Panc1 (cell line): ENCODE data around the gene ABCD4. TPM values are rescaled to one million over a fixed set of nuclear protein-coding genes. Genes with fewer than 3 reads are reported as not detected.

Experiments used
- ATAC-seq: fragments of 200-7000 bp; cut with Tn5 transposase; 2 replicates; pipeline ENCODE4 v1.9.1; 2020; ENCODE audit warnings: mild to moderate bottlenecking, moderate library complexity
- BruUV-seq: library from RNA; stranded (reverse); fragments of 400-500 nt; replicated peaks from 2 replicates; lab custom pipeline; 2021; lab: Mats Ljungman, UMichigan
- CTCF ChIA-PET: fragments of 300-600 bp; sonication (Branson Sonifier 250); formaldehyde crosslinking; loops from one replicate; lab custom pipeline; 2022; ENCODE audit warnings: antibody characterized with exemption; lab: Charles Lee
- POLR2A ChIA-PET: fragments of 300-600 bp; sonication (Branson Sonifier 250); formaldehyde crosslinking; loops from one replicate; lab custom pipeline; 2022; ENCODE audit warnings: antibody characterized with exemption; lab: Charles Lee
- DNase-seq: peaks from one replicate; pipeline ENCODE4 v3.0.0-alpha.2; 2010; ENCODE audit warnings: low read depth, low spot score
- H3K27ac ChIP-seq: 2 replicates; pipeline ENCODE4 v1.5.1; 2011; ENCODE audit warnings: mild to moderate bottlenecking, low read length, inconsistent platforms
- H3K27me3 ChIP-seq: fragments of 200-500 bp; sonication (Bioruptor generic); 2 replicates; pipeline ENCODE4 v1.6.0; 2014; ENCODE audit warnings: low read length, inconsistent platforms; ENCODE audit not compliant: control insufficient read depth, insufficient read depth
- H3K36me3 ChIP-seq: fragments of 200-500 bp; sonication (Bioruptor generic); 2 replicates; pipeline ENCODE4 v1.5.1; 2014; ENCODE audit warnings: inconsistent platforms, mild to moderate bottlenecking, low read length, moderate library complexity; ENCODE audit not compliant: control insufficient read depth, insufficient read depth
- H3K4me1 ChIP-seq: 2 replicates; pipeline ENCODE4 v1.5.1; 2011; ENCODE audit warnings: inconsistent platforms, mild to moderate bottlenecking, low read length, moderate library complexity; ENCODE audit not compliant: control insufficient read depth, insufficient read depth
- H3K4me3 ChIP-seq, 2 experiments: 2 replicates each; pipeline ENCODE4 v1.5.1; 2011 to 2012; ENCODE audit warnings: low read depth in 2 of 2, low read length in 2 of 2, mild to moderate bottlenecking in 2 of 2, inconsistent platforms in 1 of 2, moderate library complexity in 1 of 2
- H3K9me3 ChIP-seq: fragments of 200-500 bp; sonication (Bioruptor generic); 2 replicates; pipeline ENCODE4 v1.5.1; 2014; ENCODE audit warnings: low read depth, mild to moderate bottlenecking, inconsistent platforms, low read length, moderate library complexity; ENCODE audit not compliant: control insufficient read depth, insufficient read depth
- POLR2AphosphoS5 ChIP-seq: IDR thresholded peaks from 2 replicates; pipeline ENCODE4 v1.6.1; 2012; ENCODE audit warnings: mild to moderate bottlenecking, low read depth, low read length, moderate library complexity
- SIN3A ChIP-seq: IDR thresholded peaks from 2 replicates; pipeline ENCODE4 v1.6.1; 2012; ENCODE audit warnings: low read depth, mild to moderate bottlenecking, low read length, moderate library complexity, borderline replicate concordance; ENCODE audit not compliant: insufficient read depth
- TCF7L2 ChIP-seq: IDR thresholded peaks from 2 replicates; pipeline ENCODE4 v1.6.1; 2011; ENCODE audit warnings: mild to moderate bottlenecking, low read depth, low read length, inconsistent platforms
- in situ Hi-C: cut with HindIII; loops from 2 replicates; pipeline ENCODE4 v1.10.0; 2016; ENCODE audit warnings: low sequenced_read_pairs, low pct_unique_long_range_greater_than_20kb
- intact Hi-C: fragments of 100-400 bp; cut with micrococcal nuclease; formaldehyde crosslinking; loops from one replicate; pipeline ENCODE4 v1.10.0; 2022; ENCODE audit not compliant: unreplicated experiment
- total RNA-seq: library from RNA; stranded (reverse); gene quantifications from one replicate; pipeline ENCODE4 v1.2.1, GENCODE V29; 2021; ENCODE audit not compliant: unreplicated experiment
- TF ChIP-seq, protein P1 (sequence below), 2 experiments: IDR thresholded peaks; 2 replicates each; pipeline ENCODE4 v1.6.1; 2011 to 2012; ENCODE audit warnings: low read depth in 2 of 2, control low read depth in 1 of 2, low read length in 1 of 2, mild to moderate bottlenecking in 1 of 2, moderate library complexity in 1 of 2; ENCODE audit not compliant: insufficient read depth in 1 of 2
- TF ChIP-seq, protein P2 (sequence below): fragments of 450-650 bp; IDR thresholded peaks from 2 replicates; pipeline ENCODE4 v1.5.1; 2017; ENCODE audit warnings: mild to moderate bottlenecking

ABCD4 gene
- total RNA-seq, 1 experiment from 2014 or later = 24.4 TPM

DNA sequence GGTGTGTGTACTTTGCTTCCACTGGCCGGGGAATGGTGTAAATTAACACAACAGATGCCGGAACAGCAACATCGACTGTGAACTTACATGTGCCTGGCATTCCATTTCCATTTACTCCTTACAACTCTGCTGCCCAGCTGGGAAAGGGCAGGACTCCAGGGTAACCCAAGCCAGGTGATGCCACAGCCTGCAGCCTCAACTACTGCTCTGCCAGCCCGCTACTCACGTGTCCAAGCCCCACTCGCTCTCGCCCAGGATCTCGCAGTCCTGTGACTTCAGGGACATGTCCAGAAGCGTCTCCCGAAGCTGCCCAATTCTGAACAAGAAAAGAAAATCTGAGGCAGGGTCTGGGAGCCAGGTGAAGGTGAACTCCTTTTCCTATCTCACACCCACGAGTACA, 10.7 kb downstream of the ABCD4 start:
- in situ Hi-C loops (no loop called here), intact Hi-C loops (no loop called here)
- Histone ChIP-seq H3K27ac (no peak overlapping the region), H3K9me3 (no peaks in the 10 kb centered on the region), H3K4me3 (no peak overlapping the region), H3K27me3 (no peaks in the 10 kb centered on the region), H3K4me1 (no peaks in the 10 kb centered on the region), H3K36me3 (no peaks in the 10 kb centered on the region)
- ChIA-PET POLR2A (no interaction called here), CTCF (no interaction called here)
- TF ChIP-seq POLR2AphosphoS5 = no peak
- TF ChIP-seq, protein P1, sequence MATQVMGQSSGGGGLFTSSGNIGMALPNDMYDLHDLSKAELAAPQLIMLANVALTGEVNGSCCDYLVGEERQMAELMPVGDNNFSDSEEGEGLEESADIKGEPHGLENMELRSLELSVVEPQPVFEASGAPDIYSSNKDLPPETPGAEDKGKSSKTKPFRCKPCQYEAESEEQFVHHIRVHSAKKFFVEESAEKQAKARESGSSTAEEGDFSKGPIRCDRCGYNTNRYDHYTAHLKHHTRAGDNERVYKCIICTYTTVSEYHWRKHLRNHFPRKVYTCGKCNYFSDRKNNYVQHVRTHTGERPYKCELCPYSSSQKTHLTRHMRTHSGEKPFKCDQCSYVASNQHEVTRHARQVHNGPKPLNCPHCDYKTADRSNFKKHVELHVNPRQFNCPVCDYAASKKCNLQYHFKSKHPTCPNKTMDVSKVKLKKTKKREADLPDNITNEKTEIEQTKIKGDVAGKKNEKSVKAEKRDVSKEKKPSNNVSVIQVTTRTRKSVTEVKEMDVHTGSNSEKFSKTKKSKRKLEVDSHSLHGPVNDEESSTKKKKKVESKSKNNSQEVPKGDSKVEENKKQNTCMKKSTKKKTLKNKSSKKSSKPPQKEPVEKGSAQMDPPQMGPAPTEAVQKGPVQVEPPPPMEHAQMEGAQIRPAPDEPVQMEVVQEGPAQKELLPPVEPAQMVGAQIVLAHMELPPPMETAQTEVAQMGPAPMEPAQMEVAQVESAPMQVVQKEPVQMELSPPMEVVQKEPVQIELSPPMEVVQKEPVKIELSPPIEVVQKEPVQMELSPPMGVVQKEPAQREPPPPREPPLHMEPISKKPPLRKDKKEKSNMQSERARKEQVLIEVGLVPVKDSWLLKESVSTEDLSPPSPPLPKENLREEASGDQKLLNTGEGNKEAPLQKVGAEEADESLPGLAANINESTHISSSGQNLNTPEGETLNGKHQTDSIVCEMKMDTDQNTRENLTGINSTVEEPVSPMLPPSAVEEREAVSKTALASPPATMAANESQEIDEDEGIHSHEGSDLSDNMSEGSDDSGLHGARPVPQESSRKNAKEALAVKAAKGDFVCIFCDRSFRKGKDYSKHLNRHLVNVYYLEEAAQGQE (IDR thresholded peaks at IDR 0.05; ENCODE audit: insufficient read depth in 1 of 2, low read depth in 2 of 2, low read length in 1 of 2) = no peak
- no peak for TF ChIP-seq SIN3A
- TF ChIP-seq, protein P2, sequence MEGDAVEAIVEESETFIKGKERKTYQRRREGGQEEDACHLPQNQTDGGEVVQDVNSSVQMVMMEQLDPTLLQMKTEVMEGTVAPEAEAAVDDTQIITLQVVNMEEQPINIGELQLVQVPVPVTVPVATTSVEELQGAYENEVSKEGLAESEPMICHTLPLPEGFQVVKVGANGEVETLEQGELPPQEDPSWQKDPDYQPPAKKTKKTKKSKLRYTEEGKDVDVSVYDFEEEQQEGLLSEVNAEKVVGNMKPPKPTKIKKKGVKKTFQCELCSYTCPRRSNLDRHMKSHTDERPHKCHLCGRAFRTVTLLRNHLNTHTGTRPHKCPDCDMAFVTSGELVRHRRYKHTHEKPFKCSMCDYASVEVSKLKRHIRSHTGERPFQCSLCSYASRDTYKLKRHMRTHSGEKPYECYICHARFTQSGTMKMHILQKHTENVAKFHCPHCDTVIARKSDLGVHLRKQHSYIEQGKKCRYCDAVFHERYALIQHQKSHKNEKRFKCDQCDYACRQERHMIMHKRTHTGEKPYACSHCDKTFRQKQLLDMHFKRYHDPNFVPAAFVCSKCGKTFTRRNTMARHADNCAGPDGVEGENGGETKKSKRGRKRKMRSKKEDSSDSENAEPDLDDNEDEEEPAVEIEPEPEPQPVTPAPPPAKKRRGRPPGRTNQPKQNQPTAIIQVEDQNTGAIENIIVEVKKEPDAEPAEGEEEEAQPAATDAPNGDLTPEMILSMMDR = no peak
- no peak for TF ChIP-seq TCF7L2
- ATAC-seq (no peak), DNase-seq (no peak)
- no TSS peak for BruUV-seq

DNA sequence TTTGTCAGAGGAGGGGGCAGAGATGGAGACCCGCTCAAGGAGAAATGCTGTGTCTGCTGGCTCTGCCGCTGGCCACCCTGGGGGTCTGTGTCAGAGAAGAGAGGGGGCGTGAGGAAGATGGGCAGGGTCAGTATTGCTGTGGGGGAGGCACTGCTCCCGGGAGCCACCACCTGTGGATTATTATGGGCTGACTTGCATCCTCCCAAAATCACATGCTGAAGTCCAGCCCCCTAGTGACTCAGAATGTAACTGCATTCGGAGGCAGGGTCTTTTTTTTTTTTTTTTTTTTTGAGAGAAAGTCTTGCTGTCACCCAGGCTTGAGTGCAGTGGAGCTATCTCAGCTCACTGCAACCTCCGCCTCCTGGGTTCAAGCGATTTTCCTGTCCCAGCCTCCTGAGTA, 12.3 kb downstream of the ABCD4 start:
- no peak for TF ChIP-seq TCF7L2
- TF ChIP-seq, protein P2 = peak; percentile 72
- Histone ChIP-seq H3K27ac (no peak overlapping the region), H3K4me3 (no peak overlapping the region), H3K27me3 (no peaks in the 10 kb centered on the region), H3K4me1 (no peaks in the 10 kb centered on the region), H3K36me3 (no peaks in the 10 kb centered on the region; the same call in 1 of the 2 replicates), H3K9me3 (no peaks in the 10 kb centered on the region)
- ChIA-PET POLR2A (no interaction called here), CTCF (interaction anchor here (0.6 kb wide), 3 partner anchors 8 to 64 kb away, joined by 5 to 6 read pairs (median 5); no protein-coding TSS in a partner anchor)
- DNase-seq (no peak), ATAC-seq (0 out of 2 replicates have a peak, but pooled peaks have one; percentile 41)
- intact Hi-C loops = no loop called here
- in situ Hi-C loops = no loop called here
- no TSS peak for BruUV-seq
